Caco-2 (cell line): ENCODE data around the gene CLEC2D. TPM values are rescaled to one million over a fixed set of nuclear protein-coding genes. Genes with fewer than 3 reads are reported as not detected.

Source experiments
- BruUV-seq: library from RNA; stranded (reverse); fragments of 400-500 nt; replicated peaks from 2 replicates; lab custom pipeline; 2021; lab: Mats Ljungman, UMichigan
- CTCF ChIA-PET: fragments of 300-600 bp; sonication (Branson Sonifier 250); formaldehyde crosslinking; loops from one replicate; lab custom pipeline; 2022; ENCODE audit warnings: antibody characterized with exemption; lab: Charles Lee
- POLR2A ChIA-PET: fragments of 300-600 bp; sonication (Branson Sonifier 250); formaldehyde crosslinking; loops from one replicate; lab custom pipeline; 2022; ENCODE audit warnings: antibody characterized with exemption; lab: Charles Lee
- DNase-seq, 2 experiments: peaks; one replicate each; pipeline versions ENCODE4 v3.0.0 to v3.0.0-alpha.2; 2020 to 2022
- H3K27me3 ChIP-seq: replicated peaks from 2 replicates; pipeline ENCODE4 v1.6.0; 2011; ENCODE audit warnings: low read length; ENCODE audit not compliant: control insufficient read depth, insufficient read depth
- H3K36me3 ChIP-seq: 2 replicates; pipeline ENCODE4 v1.5.1; 2011; ENCODE audit warnings: low read length; ENCODE audit not compliant: control insufficient read depth, insufficient read depth
- H3K4me1 ChIP-seq: fragments of 250-450 bp; sonication (Bioruptor Pico); 2 replicates; pipeline ENCODE4 v1.5.1; 2020; ENCODE audit warnings: mild to moderate bottlenecking
- H3K4me3 ChIP-seq: 2 replicates; pipeline ENCODE4 v1.5.1; 2011; ENCODE audit warnings: low read depth, mild to moderate bottlenecking, control low read depth, low read length
- H3K9me3 ChIP-seq: fragments of 250-450 bp; sonication (Bioruptor Pico); 2 replicates; pipeline ENCODE4 v1.5.1; 2020; ENCODE audit warnings: mild to moderate bottlenecking, moderate library complexity
- H3K27ac Mint-ChIP-seq: one replicate; pipeline ENCODE4 v1.8.0; 2022; ENCODE audit warnings: mixed read lengths; ENCODE audit not compliant: unreplicated experiment
- H3K27me3 Mint-ChIP-seq: one replicate; pipeline ENCODE4 v1.8.0; 2022; ENCODE audit warnings: mixed read lengths; ENCODE audit not compliant: insufficient read depth, unreplicated experiment
- H3K36me3 Mint-ChIP-seq: one replicate; pipeline ENCODE4 v1.8.0; 2022; ENCODE audit warnings: mild to moderate bottlenecking, mixed read lengths; ENCODE audit not compliant: insufficient read depth, unreplicated experiment
- H3K4me1 Mint-ChIP-seq: one replicate; pipeline ENCODE4 v1.8.0; 2022; ENCODE audit warnings: low read depth, mixed read lengths; ENCODE audit not compliant: unreplicated experiment
- H3K4me3 Mint-ChIP-seq: one replicate; pipeline ENCODE4 v1.8.0; 2022; ENCODE audit warnings: mild to moderate bottlenecking, moderate library complexity, mixed read lengths; ENCODE audit not compliant: unreplicated experiment
- H3K9me3 Mint-ChIP-seq: one replicate; pipeline ENCODE4 v1.8.0; 2022; ENCODE audit warnings: mixed read lengths; ENCODE audit not compliant: unreplicated experiment
- intact Hi-C: fragments of 100-400 bp; cut with micrococcal nuclease; formaldehyde crosslinking; loops from one replicate; pipeline ENCODE4 v1.10.0; 2022; ENCODE audit not compliant: unreplicated experiment
- total RNA-seq: library from RNA; stranded (reverse); gene quantifications from 2 replicates; pipeline ENCODE4 v1.2.3, GENCODE V29; 2022
- TF ChIP-seq, protein P1 (sequence below), 2 experiments: fragments of 200-600 bp in 1 of 2; IDR thresholded peaks; 1 replicate in 1 of 2; 2 replicates in 1 of 2; pipeline versions ENCODE4 v1.5.1 to v1.8.0; 2011 to 2022; ENCODE audit warnings: antibody characterized with exemption in 1 of 2, control low read depth in 1 of 2, inconsistent platforms in 1 of 2, low read depth in 1 of 2, low read length in 1 of 2, mild to moderate bottlenecking in 1 of 2, moderate library complexity in 1 of 2; ENCODE audit not compliant: insufficient read depth in 1 of 2, severe bottlenecking in 1 of 2, unreplicated experiment in 1 of 2

CLEC2D gene
- total RNA-seq, 1 experiment from 2014 or later, result 6.6 TPM

DNA sequence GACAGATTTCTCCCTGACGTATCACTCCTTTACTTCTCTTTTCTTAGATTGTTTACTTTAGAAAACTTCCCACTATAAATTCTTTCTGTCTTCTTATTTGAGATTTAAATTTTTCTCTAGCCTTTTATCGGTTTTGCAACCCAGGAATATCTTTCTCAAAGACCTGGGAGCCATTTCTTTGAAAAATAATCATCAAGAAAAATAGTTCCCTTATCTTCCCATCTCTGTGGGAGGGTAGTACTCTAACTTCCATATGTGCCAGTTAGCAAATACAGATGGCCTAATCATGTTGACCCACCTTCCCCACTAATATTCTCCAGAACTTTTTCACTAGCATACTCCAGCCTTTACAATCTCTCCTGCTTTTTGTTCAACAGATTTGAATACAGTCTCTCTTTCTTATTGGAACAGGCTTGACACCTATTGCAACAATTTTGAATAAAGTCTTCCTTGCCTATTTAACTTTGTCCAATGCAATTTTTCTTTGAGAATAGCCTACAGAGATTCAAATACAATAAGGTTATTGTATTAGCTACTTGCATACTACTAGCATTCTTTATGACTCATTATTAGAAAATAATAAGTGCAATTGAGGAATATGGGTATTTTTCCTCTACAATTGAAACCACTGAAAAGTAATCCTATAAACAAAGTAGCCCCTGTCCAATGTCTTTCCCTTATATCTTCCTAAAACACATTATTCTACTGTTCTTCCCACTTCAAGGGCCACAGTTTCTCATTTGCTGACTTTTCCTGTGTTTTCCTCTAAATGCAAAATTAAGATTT is 34.4 kb upstream of the CLEC2D start:
- peak overlapping the region; percentile 16 for H3K4me3 Mint-ChIP-seq
- no peak for DNase-seq
- POLR2A ChIA-PET, result interaction anchor here (0.5 kb wide), 1 partner anchor 1091 kb away, joined by 3 read pairs; no protein-coding TSS in a partner anchor
- H3K9me3 Mint-ChIP-seq, result no peaks in the 10 kb centered on the region
- H3K27ac Mint-ChIP-seq, result no peak overlapping the region
- H3K4me1 ChIP-seq, result peaks cover 41% of the 10 kb centered on the region
- no peaks in the 10 kb centered on the region for H3K27me3 Mint-ChIP-seq
- H3K4me3 ChIP-seq, result no peak overlapping the region
- peaks cover 5% of the 10 kb centered on the region for H3K36me3 Mint-ChIP-seq
- CTCF ChIA-PET, result interaction anchor here (0.7 to 1.7 kb wide), 3 partner anchors 13 to 115 kb away, joined by 3 to 9 read pairs (median 3); no protein-coding TSS in a partner anchor
- no peaks in the 10 kb centered on the region for H3K36me3 ChIP-seq
- no peaks in the 10 kb centered on the region for H3K27me3 ChIP-seq
- BruUV-seq, result no TSS peak
- H3K4me1 Mint-ChIP-seq, result peaks cover 23% of the 10 kb centered on the region
- intact Hi-C loops, result loop anchor here (1.0 kb wide), 3 partner anchors 60 to 163 kb away; no protein-coding TSS in a partner anchor
- no peaks in the 10 kb centered on the region for H3K9me3 ChIP-seq
- TF ChIP-seq, protein P1, sequence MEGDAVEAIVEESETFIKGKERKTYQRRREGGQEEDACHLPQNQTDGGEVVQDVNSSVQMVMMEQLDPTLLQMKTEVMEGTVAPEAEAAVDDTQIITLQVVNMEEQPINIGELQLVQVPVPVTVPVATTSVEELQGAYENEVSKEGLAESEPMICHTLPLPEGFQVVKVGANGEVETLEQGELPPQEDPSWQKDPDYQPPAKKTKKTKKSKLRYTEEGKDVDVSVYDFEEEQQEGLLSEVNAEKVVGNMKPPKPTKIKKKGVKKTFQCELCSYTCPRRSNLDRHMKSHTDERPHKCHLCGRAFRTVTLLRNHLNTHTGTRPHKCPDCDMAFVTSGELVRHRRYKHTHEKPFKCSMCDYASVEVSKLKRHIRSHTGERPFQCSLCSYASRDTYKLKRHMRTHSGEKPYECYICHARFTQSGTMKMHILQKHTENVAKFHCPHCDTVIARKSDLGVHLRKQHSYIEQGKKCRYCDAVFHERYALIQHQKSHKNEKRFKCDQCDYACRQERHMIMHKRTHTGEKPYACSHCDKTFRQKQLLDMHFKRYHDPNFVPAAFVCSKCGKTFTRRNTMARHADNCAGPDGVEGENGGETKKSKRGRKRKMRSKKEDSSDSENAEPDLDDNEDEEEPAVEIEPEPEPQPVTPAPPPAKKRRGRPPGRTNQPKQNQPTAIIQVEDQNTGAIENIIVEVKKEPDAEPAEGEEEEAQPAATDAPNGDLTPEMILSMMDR (IDR thresholded peaks at IDR 0.05; ENCODE audit: insufficient read depth in 1 of 2, low read depth in 1 of 2, low read length in 1 of 2, severe bottlenecking in 1 of 2, unreplicated experiment in 1 of 2), result no peak

DNA sequence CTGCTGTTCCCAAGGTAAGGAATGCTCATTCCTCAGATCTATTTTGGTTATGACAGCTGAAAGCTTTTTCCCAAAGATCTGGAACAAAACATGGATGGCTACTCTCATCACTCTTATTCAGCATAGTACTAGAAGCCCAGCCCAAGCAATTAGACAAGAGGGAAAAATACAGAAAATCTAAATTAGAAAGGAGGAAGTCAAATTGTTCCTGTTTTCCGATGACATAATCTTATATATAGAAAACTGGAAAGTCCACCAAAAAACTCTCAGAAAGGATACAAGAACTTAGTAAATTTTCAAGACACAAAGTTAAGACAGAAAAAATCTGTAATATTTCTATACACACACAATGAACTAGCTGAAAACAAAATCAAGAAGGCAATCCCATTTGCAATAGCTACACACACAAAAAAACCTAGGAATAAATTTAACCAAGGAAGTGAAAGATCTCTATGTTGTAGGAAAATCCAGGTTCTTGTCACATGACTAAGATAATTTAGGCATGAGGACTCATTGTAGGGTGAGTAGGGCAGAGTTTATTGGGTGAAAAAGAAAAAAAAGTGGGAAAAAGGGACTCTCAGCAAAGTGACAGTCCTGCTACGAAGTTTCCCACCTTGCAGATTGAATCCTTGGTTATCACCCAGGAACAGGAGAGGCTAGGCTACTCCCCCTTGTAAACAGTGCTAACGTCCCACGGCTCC is 33.2 kb upstream of the CLEC2D start:
- H3K9me3 ChIP-seq, result no peaks in the 10 kb centered on the region
- no peaks in the 10 kb centered on the region for H3K9me3 Mint-ChIP-seq
- no peak overlapping the region for H3K27ac Mint-ChIP-seq
- ChIA-PET POLR2A (no interaction called here), CTCF (no interaction called here)
- no peaks in the 10 kb centered on the region for H3K27me3 ChIP-seq
- intact Hi-C loops, result no loop called here
- DNase-seq, result no peak
- TF ChIP-seq, protein P1 (IDR thresholded peaks at IDR 0.05; ENCODE audit: insufficient read depth in 1 of 2, low read depth in 1 of 2, low read length in 1 of 2, severe bottlenecking in 1 of 2, unreplicated experiment in 1 of 2), result no peak
- H3K4me3 ChIP-seq, result no peak overlapping the region
- no peak overlapping the region for H3K4me3 Mint-ChIP-seq
- peaks cover 23% of the 10 kb centered on the region for H3K4me1 Mint-ChIP-seq
- BruUV-seq, result no TSS peak
- H3K4me1 ChIP-seq, result peaks cover 45% of the 10 kb centered on the region
- no peaks in the 10 kb centered on the region for H3K27me3 Mint-ChIP-seq
- H3K36me3 ChIP-seq, result no peaks in the 10 kb centered on the region
- peaks cover 5% of the 10 kb centered on the region for H3K36me3 Mint-ChIP-seq

GRCh38 chr12:9636851-9637206 is 32.7 kb upstream of the CLEC2D start:
- no TSS peak for BruUV-seq
- no peaks in the 10 kb centered on the region for H3K9me3 ChIP-seq
- Mint-ChIP-seq H3K4me3 (no peak overlapping the region), H3K4me1 (peaks cover 23% of the 10 kb centered on the region), H3K36me3 (peaks cover 5% of the 10 kb centered on the region), H3K9me3 (no peaks in the 10 kb centered on the region), H3K27ac (no peak overlapping the region), H3K27me3 (no peaks in the 10 kb centered on the region)
- CTCF ChIA-PET, result no interaction called here
- POLR2A ChIA-PET, result no interaction called here
- H3K4me3 ChIP-seq, result no peak overlapping the region
- intact Hi-C loops, result no loop called here
- peaks cover 45% of the 10 kb centered on the region for H3K4me1 ChIP-seq
- no peaks in the 10 kb centered on the region for H3K27me3 ChIP-seq
- TF ChIP-seq, protein P1 (IDR thresholded peaks at IDR 0.05; ENCODE audit: insufficient read depth in 1 of 2, low read depth in 1 of 2, low read length in 1 of 2, severe bottlenecking in 1 of 2, unreplicated experiment in 1 of 2), result no peak
- DNase-seq, result no peak
- no peaks in the 10 kb centered on the region for H3K36me3 ChIP-seq
